ENCODE data around the gene DNAL4. TPM values are rescaled to one million over a fixed set of nuclear protein-coding genes. Genes with fewer than 3 reads are reported as not detected.

DNAL4 gene
- total and polyA plus RNA-seq, 7 donors, result 7.9 to 25.8 (median 15.0) TPM

DNA sequence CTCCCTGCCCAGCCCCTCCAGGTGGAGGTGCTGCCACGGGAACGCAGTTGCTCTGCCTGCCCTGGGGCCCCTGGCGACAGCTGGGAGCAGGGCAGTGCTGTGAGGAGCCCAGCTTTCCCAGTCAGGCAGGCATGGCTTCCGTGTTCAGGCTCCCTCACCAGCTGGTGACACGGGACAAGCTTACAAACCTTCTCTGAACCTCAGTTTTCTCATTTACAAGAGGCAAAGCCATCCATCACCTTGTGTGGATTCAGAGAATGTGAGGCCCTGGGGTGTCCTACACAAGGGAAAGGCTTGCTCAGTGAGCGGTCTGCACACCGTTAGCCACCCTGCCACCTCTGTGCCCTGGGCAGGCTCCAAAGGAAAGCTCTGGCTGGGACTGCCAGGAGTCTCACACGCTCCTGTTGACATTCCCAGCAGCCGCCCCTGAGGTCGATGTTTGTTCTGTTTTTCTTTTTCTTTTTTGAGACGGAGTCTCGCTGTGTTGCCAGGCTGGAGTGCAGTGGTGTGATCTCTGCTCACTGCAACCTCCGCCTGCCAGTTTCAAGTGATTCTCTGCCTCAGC is 61.6 kb downstream of the DNAL4 start:
- intact Hi-C loops (cut with DNase I), result no loop called here
- TF ChIP-seq POLR2A (IDR thresholded peaks at IDR 0.05) (no peak), CTCF (IDR thresholded peaks at IDR 0.05) (no peak), POLR2AphosphoS5 (IDR thresholded peaks at IDR 0.05) (peak; percentile 19 to 63 (median 48)), EP300 (IDR thresholded peaks at IDR 0.05) (no peak)
- Histone ChIP-seq H3K4me1 (peaks cover 0 to 47% (median 38%) of the 10 kb centered on the region in 4 donors), H3K36me3 (peaks cover 45 to 72% (median 64%) of the 10 kb centered on the region in 4 donors), H3K27ac (peak overlapping the region; percentile 78 to 81 (median 79)), H3K9me3 (no peaks in the 10 kb centered on the region), H3K4me3 (no peak overlapping the region), H3K27me3 (no peaks in the 10 kb centered on the region)
- DNase-seq, result no peak
- 76 to 86% methylated on average over 13 of the region's 13 CpGs for WGBS, 2 donors

DNA sequence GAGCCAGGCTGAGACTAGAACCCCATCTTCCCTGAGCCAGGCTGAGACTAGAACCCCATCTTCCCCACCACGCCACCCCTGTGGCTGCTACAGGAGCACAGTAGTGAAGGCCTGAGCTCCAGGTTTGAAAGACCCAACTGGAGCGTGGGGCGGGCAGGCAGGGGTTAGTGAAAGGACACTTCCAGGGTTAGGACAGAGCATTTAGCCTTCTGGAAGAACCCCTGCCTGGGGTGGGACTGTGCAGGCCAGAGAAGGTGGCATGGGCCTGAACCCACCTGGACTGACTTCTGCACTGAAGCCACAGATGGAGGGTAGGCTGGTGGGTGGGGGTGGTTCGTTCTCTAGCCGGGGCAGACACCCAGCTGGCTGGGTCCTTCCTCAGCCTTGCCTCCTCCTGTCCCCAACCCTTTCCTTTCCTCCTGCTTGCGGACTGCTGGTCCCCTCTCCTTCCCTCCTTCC is 62.2 kb downstream of the DNAL4 start:
- peaks cover 47 to 72% (median 64%) of the 10 kb centered on the region in 4 donors for H3K36me3 ChIP-seq
- intact Hi-C loops (cut with DNase I), result no loop called here
- H3K27ac ChIP-seq, result peak overlapping the region; percentile 78 to 81 (median 79)
- no peak for DNase-seq
- H3K4me3 ChIP-seq, result no peak overlapping the region
- H3K27me3 ChIP-seq, result no peaks in the 10 kb centered on the region
- TF ChIP-seq EP300 (IDR thresholded peaks at IDR 0.05) (no peak), CTCF (IDR thresholded peaks at IDR 0.05) (no peak), POLR2A (IDR thresholded peaks at IDR 0.05) (no peak), POLR2AphosphoS5 (IDR thresholded peaks at IDR 0.05) (no peak)
- peaks cover 0 to 47% (median 38%) of the 10 kb centered on the region in 4 donors for H3K4me1 ChIP-seq
- WGBS, 2 donors, result 89 to 95% methylated on average over 6 of the region's 6 CpGs
- H3K9me3 ChIP-seq, result no peaks in the 10 kb centered on the region

- DNase-seq, result no peak
- peaks cover 0 to 40% (median 37%) of the 10 kb centered on the region in 4 donors for H3K4me1 ChIP-seq
- no peaks in the 10 kb centered on the region for H3K9me3 ChIP-seq
- intact Hi-C loops (cut with DNase I), result no loop called here
- H3K27ac ChIP-seq, result no peak overlapping the region
- WGBS, 2 donors, result 96 to 97% methylated on average over 13 of the region's 13 CpGs
- peaks cover 50 to 72% (median 65%) of the 10 kb centered on the region in 4 donors for H3K36me3 ChIP-seq
- TF ChIP-seq POLR2A (IDR thresholded peaks at IDR 0.05) (no peak), CTCF (IDR thresholded peaks at IDR 0.05) (no peak), EP300 (IDR thresholded peaks at IDR 0.05) (no peak), POLR2AphosphoS5 (IDR thresholded peaks at IDR 0.05) (no peak)
- no peaks in the 10 kb centered on the region for H3K27me3 ChIP-seq
- no peak overlapping the region for H3K4me3 ChIP-seq
These were observed 63.5 kb downstream of the DNAL4 start for GRCh38 chr22:38730411-38730871.

GRCh38 chr22:38729946-38730345 is 64.0 kb downstream of the DNAL4 start:
- H3K36me3 ChIP-seq, result peaks cover 48 to 72% (median 67%) of the 10 kb centered on the region in 4 donors
- WGBS, 2 donors, result 90 to 92% methylated on average over 6 of the region's 6 CpGs

More at GRCh38 chr22:38729946-38730345, 64.0 kb downstream of the DNAL4 start:
- no peak for DNase-seq
- intact Hi-C loops (cut with DNase I), result no loop called here
- H3K4me3 ChIP-seq, result no peak overlapping the region
- no peak for TF ChIP-seq POLR2AphosphoS5 (IDR thresholded peaks at IDR 0.05)
- no peak for TF ChIP-seq EP300 (IDR thresholded peaks at IDR 0.05)
- TF ChIP-seq POLR2A (IDR thresholded peaks at IDR 0.05), result no peak
- TF ChIP-seq CTCF (IDR thresholded peaks at IDR 0.05), result no peak
- H3K27me3 ChIP-seq, result no peaks in the 10 kb centered on the region
- H3K4me1 ChIP-seq, result peaks cover 0 to 35% (median 33%) of the 10 kb centered on the region in 4 donors
- H3K9me3 ChIP-seq, result no peaks in the 10 kb centered on the region
- no peak overlapping the region for H3K27ac ChIP-seq

All from sigmoid colon (tissue), 7 donors.